GM18951 (cell line): ENCODE data around the gene SFN.

Experiments used
- POLR2A ChIP-seq: IDR thresholded peaks from 4 replicates; pipeline ENCODE4 v1.6.1; 2011; ENCODE audit warnings: mild to moderate bottlenecking; ENCODE audit not compliant: insufficient read length, insufficient read depth; ENCODE audit errors: extremely low read depth
- in situ Hi-C: fragments of 300-500 bp; cut with MboI; formaldehyde crosslinking; loops from one replicate; pipeline ENCODE4 v1.12.0; 2022; ENCODE audit warnings: low sequenced_read_pairs, mixed read lengths, inconsistent platforms; ENCODE audit not compliant: unreplicated experiment

The SFN gene

GRCh38 chr1:26897351-26897750 is 34.4 kb downstream of the SFN start:
- in situ Hi-C loops = no loop called here
- TF ChIP-seq POLR2A = no peak

- peak; percentile 87 for TF ChIP-seq POLR2A
- in situ Hi-C loops = no loop called here
Observed at GRCh38 chr1:26900001-26900814, 37.3 kb downstream of the SFN start, which contains the start of gene GPATCH3. GPATCH3 (minus strand) TSS chr1:26900467; CDS start chr1:26900442, 25 bp downstream.

GRCh38 chr1:26900815-26901511 is 38.0 kb downstream of the SFN start:
- in situ Hi-C loops = no loop called here
- TF ChIP-seq POLR2A = no peak

GRCh38 chr1:26907071-26907917 is 44.3 kb downstream of the SFN start:
- TF ChIP-seq POLR2A = no peak
- in situ Hi-C loops = no loop called here

GRCh38 chr1:26909951-26910342 is 47.0 kb downstream of the SFN start:
- in situ Hi-C loops = no loop called here
- TF ChIP-seq POLR2A = no peak

GRCh38 chr1:26910343-26911160 is 47.6 kb downstream of the SFN start:
- in situ Hi-C loops = no loop called here

GRCh38 chr1:26911399-26912146 is 48.6 kb downstream of the SFN start:
- in situ Hi-C loops = no loop called here
- TF ChIP-seq POLR2A = no peak

More at GRCh38 chr1:26910343-26911160, 47.6 kb downstream of the SFN start:
- TF ChIP-seq POLR2A = no peak

- in situ Hi-C loops = no loop called here
- no peak for TF ChIP-seq POLR2A
Observed at GRCh38 chr1:26912147-26912490, 49.2 kb downstream of the SFN start.

- in situ Hi-C loops = no loop called here
- no peak for TF ChIP-seq POLR2A
Observed at GRCh38 chr1:26913389-26913753, 50.4 kb downstream of the SFN start.
